Effector memory CD8-positive, alpha-beta T cell (primary cell): ENCODE results near the gene TCP11.
"Not testable (repeated sequence)": the region's sequence is repeated elsewhere in the genome, so short reads cannot be mapped to it uniquely, and the experiment has no call there.

ENCODE experiments used
- ATAC-seq: fragments of 150-1000 bp; cut with Tn5 transposase; replicated peaks from 2 replicates; pipeline ENCODE4 v1.10.0; 2021; ENCODE audit warnings: mild to moderate bottlenecking, moderate library complexity
- DNase-seq, 3 experiments: peaks; one replicate each; pipeline ENCODE4 v3.0.0; 2021
- H3K27ac Mint-ChIP-seq, 2 donors: one replicate each; pipeline ENCODE4 v1.8.0; 2022; ENCODE audit warnings: mild to moderate bottlenecking in 2 of 2, mixed read lengths in 2 of 2, moderate library complexity in 2 of 2
- H3K27me3 Mint-ChIP-seq, 2 donors: one replicate each; pipeline ENCODE4 v1.8.0; 2022; ENCODE audit warnings: mixed read lengths in 2 of 2
- H3K36me3 Mint-ChIP-seq: one replicate; pipeline ENCODE4 v1.8.0; 2022; ENCODE audit warnings: mild to moderate bottlenecking, moderate library complexity, mixed read lengths; ENCODE audit not compliant: insufficient read depth
- H3K4me1 Mint-ChIP-seq, 2 donors: one replicate each; pipeline ENCODE4 v1.8.0; 2022; ENCODE audit warnings: low read depth in 2 of 2, mixed read lengths in 2 of 2
- H3K4me3 Mint-ChIP-seq, 2 donors: one replicate each; pipeline ENCODE4 v1.8.0; 2022; ENCODE audit warnings: mild to moderate bottlenecking in 2 of 2, mixed read lengths in 2 of 2, moderate library complexity in 2 of 2
- H3K9me3 Mint-ChIP-seq, 2 donors: one replicate each; pipeline ENCODE4 v1.8.0; 2022; ENCODE audit warnings: mixed read lengths in 2 of 2

TCP11 gene

DNA sequence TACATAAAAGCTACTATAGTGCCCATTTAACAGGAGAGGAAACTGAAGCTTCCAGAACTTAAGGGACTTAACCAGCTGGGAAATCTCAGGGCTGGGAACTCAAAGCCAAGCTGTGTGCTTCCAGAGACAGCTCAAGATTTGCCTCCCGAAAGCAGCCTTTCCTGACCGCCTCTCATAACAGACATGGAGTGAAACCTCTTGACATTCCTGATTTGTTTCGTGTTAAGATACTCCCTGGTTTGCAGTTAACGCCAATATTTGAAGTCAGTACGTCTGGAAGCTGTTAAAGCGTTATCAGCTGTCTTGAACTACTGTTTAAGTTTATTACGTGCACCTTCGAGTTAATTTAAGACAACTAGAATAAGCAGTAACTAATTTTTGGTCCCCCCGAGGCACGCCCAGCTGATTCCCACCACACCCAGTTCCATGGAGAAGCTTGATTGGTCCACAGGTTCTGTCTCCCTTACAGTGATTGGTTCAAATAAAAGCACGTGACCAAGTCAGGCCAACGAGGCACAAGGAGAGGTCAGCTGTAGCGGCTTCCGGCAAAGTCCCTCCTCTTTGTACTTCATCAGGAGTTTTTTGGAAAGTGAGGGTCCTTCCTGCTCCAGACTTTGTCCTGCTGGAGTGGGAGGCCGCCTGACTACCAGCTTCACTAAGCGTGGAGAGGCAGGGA lies 8.9 kb upstream of the TCP11 start:
- DNase-seq (no peak), ATAC-seq (no peak)
- H3K27ac Mint-ChIP-seq: no peak overlapping the region
- H3K9me3 Mint-ChIP-seq: no peaks in the 10 kb centered on the region
- no peak overlapping the region for H3K4me3 Mint-ChIP-seq
- H3K27me3 Mint-ChIP-seq: peaks cover 7 to 17% of the 10 kb centered on the region in 2 donors
- H3K36me3 Mint-ChIP-seq: no peaks in the 10 kb centered on the region
- peaks cover 0 to 2% of the 10 kb centered on the region in 2 donors for H3K4me1 Mint-ChIP-seq

DNA sequence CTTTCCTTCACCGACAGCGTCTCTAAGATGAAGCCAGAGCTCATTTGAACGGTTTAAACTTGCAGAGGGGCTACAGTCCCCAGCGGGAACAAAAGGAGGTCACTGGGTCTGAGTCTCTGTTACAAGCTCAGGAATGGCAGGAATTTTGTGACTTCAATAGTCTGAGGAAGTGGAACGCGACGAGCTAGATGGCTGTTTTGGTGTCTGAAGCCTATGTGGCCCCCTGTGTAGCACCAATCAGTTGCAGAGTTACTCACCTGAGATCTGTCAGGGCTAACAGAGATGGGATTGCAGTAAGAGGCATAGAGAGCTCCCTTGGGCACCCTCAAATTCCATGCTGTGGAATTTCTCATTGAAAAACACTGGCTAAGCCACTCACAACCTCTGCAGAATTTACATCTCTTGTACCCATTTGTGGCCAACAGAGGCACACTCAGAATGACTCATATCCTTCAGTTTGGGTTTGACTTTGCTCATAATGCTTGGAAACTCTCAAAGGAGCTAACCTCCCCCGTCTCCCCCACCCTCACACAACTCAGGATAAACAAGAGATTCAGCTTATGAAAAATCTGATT lies 7.1 kb upstream of the TCP11 start:
- H3K4me3 Mint-ChIP-seq: no peak overlapping the region
- no peak for DNase-seq
- peaks cover 7 to 17% of the 10 kb centered on the region in 2 donors for H3K27me3 Mint-ChIP-seq
- peak overlapping the region in 1 of 2 donors; percentile 44 for H3K27ac Mint-ChIP-seq
- H3K36me3 Mint-ChIP-seq: no peaks in the 10 kb centered on the region
- H3K4me1 Mint-ChIP-seq: peaks cover 0 to 2% of the 10 kb centered on the region in 2 donors
- no peaks in the 10 kb centered on the region for H3K9me3 Mint-ChIP-seq
- ATAC-seq: no peak

DNA sequence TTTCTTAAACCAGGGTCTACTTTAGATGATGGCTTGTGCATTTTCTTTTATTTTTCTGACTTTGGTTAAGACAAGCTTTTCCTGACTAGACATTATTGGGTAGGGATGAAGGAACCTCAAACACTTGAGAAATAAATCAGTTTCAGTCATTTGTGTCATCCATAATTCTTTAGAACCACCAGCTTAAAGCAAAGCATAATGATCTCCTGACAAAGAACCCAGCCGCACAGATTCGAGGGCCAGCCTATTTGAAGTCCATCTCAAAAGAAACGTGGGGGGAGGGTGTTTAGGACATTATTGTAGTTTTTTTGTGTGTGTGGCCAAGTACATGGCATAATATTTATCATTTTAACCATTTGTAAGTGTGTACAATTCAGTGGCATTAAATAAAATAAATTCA lies 6.3 kb upstream of the TCP11 start:
- no peak for ATAC-seq
- H3K27me3 Mint-ChIP-seq: peaks cover 7 to 17% of the 10 kb centered on the region in 2 donors
- H3K4me3 Mint-ChIP-seq: no peak overlapping the region
- no peak for DNase-seq
- no peaks in the 10 kb centered on the region for H3K9me3 Mint-ChIP-seq
- H3K27ac Mint-ChIP-seq: no peak overlapping the region
- H3K36me3 Mint-ChIP-seq: no peaks in the 10 kb centered on the region
- H3K4me1 Mint-ChIP-seq: peaks cover 0 to 2% of the 10 kb centered on the region in 2 donors

DNA sequence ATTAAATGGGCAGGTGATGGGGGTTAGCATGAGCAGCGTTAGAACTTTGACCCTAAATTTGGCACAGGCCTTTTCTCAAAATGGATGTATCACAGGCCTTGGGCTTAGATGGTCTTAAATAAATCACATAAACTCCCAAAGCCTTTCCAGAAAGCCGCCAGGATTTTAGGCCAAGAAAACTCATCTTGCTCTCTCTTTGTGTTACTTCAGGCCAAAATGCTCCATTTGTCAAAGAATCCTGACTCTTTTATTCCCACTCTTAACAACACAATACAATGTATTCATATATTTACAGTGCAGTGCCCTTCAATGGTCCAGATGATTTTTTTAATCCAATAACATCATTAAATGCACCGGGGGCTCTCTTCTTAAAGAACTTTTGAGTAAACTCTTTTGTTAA lies 5.9 kb upstream of the TCP11 start:
- ATAC-seq (no peak), DNase-seq (no peak)
- Mint-ChIP-seq H3K36me3 (no peaks in the 10 kb centered on the region), H3K4me1 (peaks cover 0 to 2% of the 10 kb centered on the region in 2 donors), H3K27ac (no peak overlapping the region), H3K9me3 (no peaks in the 10 kb centered on the region), H3K27me3 (peaks cover 7 to 17% of the 10 kb centered on the region in 2 donors), H3K4me3 (no peak overlapping the region)

DNA sequence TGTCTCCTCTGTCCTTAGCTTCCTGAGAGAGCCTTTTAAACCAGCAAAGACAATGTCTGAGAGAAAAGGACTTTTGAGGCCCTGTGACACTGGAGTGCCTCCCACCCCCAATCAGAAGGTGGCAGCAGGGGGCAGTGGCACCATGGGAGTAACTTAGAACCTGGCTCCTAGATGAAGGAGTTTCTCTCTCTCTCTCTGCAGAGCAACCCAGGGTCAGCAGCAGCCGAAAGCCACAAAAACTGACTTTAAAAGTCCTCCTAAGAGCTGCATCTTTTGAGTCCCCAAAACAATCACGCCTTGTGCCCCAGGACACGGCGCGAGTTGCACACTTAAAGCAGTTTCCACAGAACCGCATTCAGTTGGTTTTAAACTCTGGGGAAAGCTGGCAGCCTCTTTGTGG lies 5.3 kb upstream of the TCP11 start:
- ATAC-seq (no peak), DNase-seq (no peak)
- Mint-ChIP-seq H3K4me3 (no peak overlapping the region), H3K4me1 (peaks cover 0 to 3% of the 10 kb centered on the region in 2 donors), H3K36me3 (no peaks in the 10 kb centered on the region), H3K9me3 (no peaks in the 10 kb centered on the region), H3K27me3 (peaks cover 7 to 22% of the 10 kb centered on the region in 2 donors), H3K27ac (no peak overlapping the region)

DNA sequence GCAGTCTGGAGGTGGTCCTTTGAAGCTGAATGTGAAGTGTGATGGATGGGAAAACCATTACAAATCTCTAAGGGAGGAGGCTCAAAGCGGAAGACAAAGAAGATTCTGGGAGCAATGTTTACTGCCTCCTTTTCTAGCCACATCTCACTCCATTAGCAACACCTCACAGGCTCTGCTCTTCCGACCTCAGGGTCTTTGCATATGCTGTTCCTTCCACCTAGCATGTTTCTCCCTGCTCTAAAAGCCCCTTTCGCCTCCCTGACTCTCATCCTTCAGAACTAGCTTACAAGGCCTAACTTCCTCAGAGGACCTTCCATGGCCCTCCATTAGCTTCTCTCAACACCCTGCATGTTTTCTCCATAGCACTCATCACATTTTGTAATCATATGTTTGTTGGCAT lies 4.6 kb upstream of the TCP11 start:
- no peak for ATAC-seq
- Mint-ChIP-seq H3K4me1 (peaks cover 2 to 4% of the 10 kb centered on the region in 2 donors), H3K27me3 (peaks cover 7 to 27% of the 10 kb centered on the region in 2 donors), H3K36me3 (no peaks in the 10 kb centered on the region), H3K27ac (no peak overlapping the region), H3K9me3 (no peaks in the 10 kb centered on the region), H3K4me3 (no peak overlapping the region)
- DNase-seq: no peak

DNA sequence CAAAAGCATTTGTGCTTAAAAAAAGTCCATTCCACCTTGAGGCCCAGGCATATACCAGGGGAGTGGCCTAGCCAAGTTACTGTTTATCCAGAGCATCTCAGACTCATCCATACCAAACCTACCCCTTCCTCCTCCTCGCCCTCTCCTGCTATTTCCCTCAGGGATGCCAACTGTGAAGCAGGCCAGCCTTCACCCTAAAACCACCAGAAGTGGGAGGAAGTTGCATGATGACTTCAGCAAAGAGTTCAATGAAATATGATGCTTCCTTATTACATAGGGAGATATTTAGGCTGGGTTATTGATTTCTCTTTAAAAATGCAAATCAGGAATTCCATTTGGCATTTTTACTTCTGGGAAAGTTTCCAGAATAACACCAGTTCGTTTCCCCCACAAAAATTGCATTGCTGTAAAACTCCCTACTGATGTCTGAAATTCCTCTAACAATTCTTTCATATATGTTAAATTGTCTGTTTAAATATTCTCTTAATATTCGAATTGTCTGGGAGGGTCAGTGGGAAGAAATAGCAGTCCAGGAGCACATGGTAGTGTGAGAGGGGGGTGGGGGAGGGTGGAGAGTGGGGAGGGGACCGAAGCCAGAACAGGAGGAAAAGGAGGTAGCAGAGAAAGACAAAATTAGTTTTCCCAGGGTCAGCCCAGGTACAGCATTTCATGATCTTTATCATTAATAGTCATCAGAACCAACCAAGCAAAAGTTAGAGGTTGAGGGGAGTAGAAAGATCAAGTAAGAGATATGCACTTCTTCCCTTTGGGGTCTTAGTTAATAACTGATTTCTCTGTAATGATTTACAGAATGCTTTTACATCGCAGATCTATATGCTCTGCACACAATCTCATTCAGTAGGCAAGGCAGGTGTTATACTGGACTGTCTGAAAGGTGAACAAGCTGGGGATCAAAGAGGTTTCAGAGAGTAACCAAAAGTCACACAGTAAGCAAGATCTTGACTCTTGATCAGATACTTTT lies 1.7 kb upstream of the TCP11 start:
- Mint-ChIP-seq H3K4me3 (no peak overlapping the region), H3K36me3 (peaks cover 4% of the 10 kb centered on the region), H3K4me1 (peaks cover 11% of the 10 kb centered on the region in 2 donors), H3K9me3 (no peaks in the 10 kb centered on the region), H3K27me3 (peaks cover 24 to 38% of the 10 kb centered on the region in 2 donors), H3K27ac (no peak overlapping the region)
- no peak for ATAC-seq
- no peak for DNase-seq

DNA sequence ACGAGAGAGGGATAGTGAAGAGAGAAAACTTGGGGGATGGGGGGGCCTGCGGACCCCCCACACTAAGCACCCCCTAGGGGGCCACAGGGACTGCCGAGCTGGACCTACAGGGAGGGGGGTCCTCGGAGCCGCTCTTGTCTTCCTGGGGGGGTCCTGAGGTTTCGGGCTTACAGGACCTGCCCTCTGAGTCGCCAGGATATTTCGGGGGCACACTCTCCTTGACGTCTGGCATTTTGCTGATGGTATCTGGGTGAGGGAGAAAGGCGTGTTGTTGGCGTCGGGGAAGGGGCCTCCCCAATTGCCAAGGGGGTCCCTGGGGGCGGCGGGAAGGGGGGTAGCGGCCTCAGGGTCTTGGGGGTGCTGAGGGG lies 516 bp downstream of the TCP11 start:
- Mint-ChIP-seq H3K27me3 (peaks cover 26 to 37% of the 10 kb centered on the region in 2 donors), H3K36me3 (peaks cover 4% of the 10 kb centered on the region), H3K27ac (peak overlapping the region; percentile 33 to 53), H3K9me3 (no peaks in the 10 kb centered on the region), H3K4me3 (peak overlapping the region; percentile 67 to 76), H3K4me1 (peaks cover 11% of the 10 kb centered on the region in 2 donors)
- ATAC-seq (no peak), DNase-seq (no peak)

DNA sequence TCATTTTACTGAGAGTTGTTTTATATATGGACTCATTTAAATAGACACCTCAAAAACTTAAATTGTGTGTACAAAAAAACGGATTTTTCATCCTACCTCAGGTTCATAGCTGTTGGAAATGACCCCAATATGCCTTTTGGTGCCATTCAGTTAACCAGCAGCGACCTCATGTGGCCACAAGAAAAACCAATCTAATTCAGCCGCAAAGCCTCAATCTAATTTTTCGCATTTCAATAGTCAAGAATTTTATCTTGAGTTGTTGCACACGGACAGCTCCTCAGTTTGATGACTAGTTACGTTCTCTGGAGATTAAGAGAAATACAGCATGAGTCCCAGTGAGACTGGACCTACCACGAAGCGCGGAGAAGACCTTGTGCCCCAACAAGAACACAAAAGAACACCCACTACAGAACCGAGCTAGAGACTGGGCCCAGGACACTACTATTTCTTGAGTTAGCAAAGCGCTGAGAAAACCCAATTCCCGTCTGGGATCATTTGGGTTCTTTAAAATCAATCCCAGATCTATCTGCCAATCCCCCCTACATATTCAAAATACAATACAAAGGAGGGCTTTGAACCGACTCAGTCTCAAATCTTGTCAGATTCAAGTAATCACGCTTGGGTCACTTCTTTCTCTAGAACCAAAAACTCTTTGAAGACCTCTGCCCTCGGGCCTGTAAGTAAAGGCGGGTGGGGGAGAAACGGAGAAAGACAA lies 1.1 kb downstream of the TCP11 start:
- peak; percentile 28 to 34 (median 32) for DNase-seq
- peak; percentile 14 for ATAC-seq
- no peaks in the 10 kb centered on the region for H3K9me3 Mint-ChIP-seq
- H3K27me3 Mint-ChIP-seq: peaks cover 26 to 37% of the 10 kb centered on the region in 2 donors
- H3K4me1 Mint-ChIP-seq: peaks cover 11% of the 10 kb centered on the region in 2 donors
- peaks cover 4% of the 10 kb centered on the region for H3K36me3 Mint-ChIP-seq
- peak overlapping the region; percentile 67 to 76 for H3K4me3 Mint-ChIP-seq
- H3K27ac Mint-ChIP-seq: peak overlapping the region; percentile 33 to 53

DNA sequence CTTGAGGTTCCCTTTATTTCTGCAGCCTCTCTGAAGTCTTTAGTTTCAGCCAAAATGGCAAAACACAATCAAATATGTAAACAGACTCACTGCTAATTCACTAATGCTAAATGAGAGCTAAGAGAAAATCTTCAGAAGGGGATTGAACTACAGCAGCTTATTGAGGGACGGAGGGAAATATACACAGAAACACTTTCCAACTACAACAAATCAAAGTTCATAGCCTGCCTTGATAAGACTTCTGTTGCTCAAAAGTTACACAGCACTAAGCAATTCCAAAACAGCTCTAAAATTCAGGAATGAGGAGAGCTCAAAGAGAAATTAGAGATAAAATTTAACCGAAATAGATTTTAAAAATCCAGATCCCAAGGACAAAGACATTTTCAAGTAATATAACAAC lies 1.7 kb downstream of the TCP11 start:
- DNase-seq (no peak), ATAC-seq (no peak)
- peaks cover 4% of the 10 kb centered on the region for H3K36me3 Mint-ChIP-seq
- H3K4me1 Mint-ChIP-seq: peaks cover 11% of the 10 kb centered on the region in 2 donors
- no peak overlapping the region for H3K27ac Mint-ChIP-seq
- no peak overlapping the region for H3K4me3 Mint-ChIP-seq
- H3K27me3 Mint-ChIP-seq: peaks cover 26 to 37% of the 10 kb centered on the region in 2 donors
- no peaks in the 10 kb centered on the region for H3K9me3 Mint-ChIP-seq

DNA sequence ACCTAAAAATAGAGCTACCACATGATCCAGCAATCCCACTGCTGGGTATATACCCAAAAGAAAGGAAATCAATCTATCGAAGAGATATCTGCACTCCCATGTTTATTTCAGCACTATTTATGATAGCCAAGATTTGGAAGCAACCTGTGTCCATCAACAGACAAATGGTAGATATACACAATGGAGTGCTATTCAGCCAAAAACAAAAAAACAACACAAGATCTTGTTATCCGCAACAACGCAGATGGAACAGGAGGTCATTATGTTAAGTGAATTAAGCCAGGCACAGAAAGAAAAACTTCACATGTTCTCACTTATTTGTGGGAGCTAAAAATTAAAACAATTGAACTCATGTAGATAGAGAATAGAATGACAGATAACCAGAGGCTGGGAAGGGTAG lies 2.9 kb downstream of the TCP11 start:
- DNase-seq, H3K27ac Mint-ChIP-seq, ATAC-seq, H3K9me3 Mint-ChIP-seq, H3K36me3 Mint-ChIP-seq, H3K4me3 Mint-ChIP-seq: not testable (repeated sequence)
- H3K27me3 Mint-ChIP-seq: peaks cover 26 to 37% of the 10 kb centered on the region in 2 donors
- H3K4me1 Mint-ChIP-seq: peaks cover 11% of the 10 kb centered on the region in 2 donors

DNA sequence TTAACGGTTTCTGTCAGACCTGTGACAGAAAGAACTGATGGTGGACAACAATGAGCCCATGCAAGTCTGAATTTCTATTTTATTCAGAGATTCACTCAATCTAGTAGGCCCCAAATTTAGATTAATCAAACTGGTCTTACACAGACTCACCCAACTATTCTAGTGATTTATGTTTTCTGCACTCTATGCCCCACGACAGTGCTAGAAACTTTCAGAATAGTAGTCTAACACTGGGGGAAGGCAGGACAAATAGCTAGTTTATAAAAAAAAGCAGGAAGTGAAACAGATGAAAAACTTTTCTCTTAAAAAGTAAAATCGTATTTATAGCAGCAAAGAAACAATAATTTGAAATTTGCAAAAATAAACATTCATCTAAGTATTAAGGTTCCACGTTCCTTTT lies 5.0 kb downstream of the TCP11 start:
- no peaks in the 10 kb centered on the region for H3K9me3 Mint-ChIP-seq
- peaks cover 4% of the 10 kb centered on the region for H3K36me3 Mint-ChIP-seq
- no peak overlapping the region for H3K4me3 Mint-ChIP-seq
- H3K27me3 Mint-ChIP-seq: peaks cover 30 to 34% of the 10 kb centered on the region in 2 donors
- peaks cover 10 to 11% of the 10 kb centered on the region in 2 donors for H3K4me1 Mint-ChIP-seq
- DNase-seq: no peak
- H3K27ac Mint-ChIP-seq: no peak overlapping the region
- ATAC-seq: no peak

DNA sequence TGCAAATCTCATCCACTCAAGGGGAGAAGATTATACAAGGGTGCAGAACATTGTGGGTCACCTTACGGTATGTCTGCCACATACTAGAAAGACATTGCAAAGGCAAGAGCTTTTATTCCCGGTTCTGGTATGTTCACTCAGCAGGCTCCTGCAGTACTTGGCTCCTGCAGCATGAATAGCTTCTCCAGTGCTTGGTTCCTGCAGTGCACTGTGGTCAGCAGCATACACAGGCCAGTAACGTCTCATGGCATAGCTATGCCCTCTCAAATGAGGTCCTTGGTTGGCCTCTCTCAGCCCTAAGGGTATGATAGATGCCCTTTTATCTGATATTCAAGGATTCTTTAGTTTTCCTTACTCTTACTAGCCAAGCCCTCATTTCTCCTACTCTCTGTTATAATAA lies 12.6 kb downstream of the TCP11 start:
- no peak overlapping the region for H3K27ac Mint-ChIP-seq
- DNase-seq: no peak
- no peaks in the 10 kb centered on the region for H3K36me3 Mint-ChIP-seq
- peaks cover 9 to 11% of the 10 kb centered on the region in 2 donors for H3K27me3 Mint-ChIP-seq
- no peak overlapping the region for H3K4me3 Mint-ChIP-seq
- ATAC-seq: no peak
- no peaks in the 10 kb centered on the region for H3K9me3 Mint-ChIP-seq
- no peaks in the 10 kb centered on the region for H3K4me1 Mint-ChIP-seq
